NCI-H526 treated with DMSO at 0.1 percent for 48 hours (cell line): Measurements from ENCODE around the gene PRF1.
A peak's percentile ranks its signal among the peaks of the same experiment; 100 is the strongest.

Source experiments
- DNase-seq: peaks from one replicate; lab custom pipeline; 2025; lab: John Stamatoyannopoulos, UW

Gene PRF1

GRCh38 chr10:70559861-70560260, 42.7 kb downstream of the PRF1 start:
- DNase-seq = no peak

GRCh38 chr10:70558871-70559810, 43.4 kb downstream of the PRF1 start:
- DNase-seq = peak; percentile 21

GRCh38 chr10:70558295-70558694, 44.2 kb downstream of the PRF1 start:
- no peak for DNase-seq

DNA sequence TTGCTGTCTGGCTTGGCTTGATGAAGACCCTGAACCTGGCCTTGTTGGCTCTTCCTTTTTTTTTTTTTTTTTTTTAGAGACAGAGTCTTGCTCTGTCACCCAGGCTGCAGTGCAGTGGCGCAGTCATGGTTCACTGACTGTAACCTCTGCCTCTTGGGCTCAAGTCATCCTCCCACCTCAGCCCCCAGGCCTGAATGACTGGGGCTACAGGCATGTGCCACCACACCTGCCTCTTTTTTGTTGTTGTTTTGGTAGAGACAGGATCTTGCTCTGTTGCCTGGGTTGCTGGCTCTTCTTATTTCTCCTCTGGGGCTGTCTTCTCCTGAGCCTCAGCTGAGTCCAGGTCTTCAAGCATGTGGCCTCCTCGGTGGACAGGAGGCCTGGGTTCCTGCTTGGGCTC, 44.7 kb downstream of the PRF1 start:
- no peak for DNase-seq

DNA sequence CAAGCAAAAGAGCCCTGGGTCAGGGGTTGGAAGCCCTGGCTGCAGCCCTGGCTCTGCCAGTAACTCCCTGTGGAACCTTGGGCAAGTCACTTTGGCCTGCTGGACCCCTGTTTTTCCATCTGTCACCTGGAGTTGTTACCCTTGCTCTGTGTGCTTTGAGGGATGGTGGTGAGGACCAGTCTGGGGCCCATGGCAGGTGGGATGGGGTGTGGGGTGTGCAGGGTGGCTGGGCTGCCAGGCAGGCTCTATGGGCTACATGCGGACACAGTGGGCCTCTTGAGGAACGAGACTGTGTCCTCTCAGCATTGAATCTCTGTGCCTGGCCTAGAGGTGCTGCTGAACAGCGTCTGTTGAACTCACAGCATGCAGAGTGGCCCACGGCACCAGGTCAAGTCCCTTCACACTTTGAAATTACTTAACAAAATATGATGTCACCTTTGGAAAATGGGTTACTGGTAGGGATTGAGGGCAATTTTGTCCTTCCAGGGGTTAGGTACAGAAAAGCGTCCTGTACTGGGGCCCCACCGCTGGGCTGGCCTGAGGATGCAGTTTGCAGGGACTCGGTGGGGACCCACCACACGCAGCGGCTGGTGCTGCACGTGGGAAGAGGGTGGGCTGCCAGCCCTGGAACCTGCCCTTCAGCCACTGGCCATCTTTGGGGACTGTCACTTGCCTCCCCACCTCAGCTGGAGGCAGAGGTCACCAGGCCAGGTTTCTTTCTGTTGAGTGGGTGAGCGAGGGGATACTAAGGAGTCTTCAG, 45.3 kb downstream of the PRF1 start:
- DNase-seq = no peak

- DNase-seq = no peak
Measured at GRCh38 chr10:70555371-70555770, 47.2 kb downstream of the PRF1 start.

DNA sequence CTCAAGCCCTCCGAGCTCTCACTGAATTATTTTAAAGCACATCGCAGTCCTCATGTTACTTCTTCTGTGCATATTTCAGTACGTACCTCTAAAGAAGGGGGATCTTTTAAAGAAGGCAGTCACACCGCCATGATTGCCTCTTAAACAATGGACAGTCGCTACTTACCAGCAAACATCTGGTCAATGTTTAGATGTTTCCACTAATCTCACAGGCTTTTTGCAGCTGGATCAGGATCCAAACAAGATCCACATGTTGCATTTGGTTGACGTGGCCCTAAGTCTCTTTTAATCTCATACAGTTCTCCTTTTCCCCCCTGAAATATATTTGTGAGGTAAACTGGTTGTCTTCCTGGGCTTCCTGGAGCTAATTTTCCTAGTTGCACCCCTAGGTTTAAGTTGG, 50.0 kb downstream of the PRF1 start:
- no peak for DNase-seq

GRCh38 chr10:70551971-70552422, 50.5 kb downstream of the PRF1 start:
- DNase-seq = no peak

DNA sequence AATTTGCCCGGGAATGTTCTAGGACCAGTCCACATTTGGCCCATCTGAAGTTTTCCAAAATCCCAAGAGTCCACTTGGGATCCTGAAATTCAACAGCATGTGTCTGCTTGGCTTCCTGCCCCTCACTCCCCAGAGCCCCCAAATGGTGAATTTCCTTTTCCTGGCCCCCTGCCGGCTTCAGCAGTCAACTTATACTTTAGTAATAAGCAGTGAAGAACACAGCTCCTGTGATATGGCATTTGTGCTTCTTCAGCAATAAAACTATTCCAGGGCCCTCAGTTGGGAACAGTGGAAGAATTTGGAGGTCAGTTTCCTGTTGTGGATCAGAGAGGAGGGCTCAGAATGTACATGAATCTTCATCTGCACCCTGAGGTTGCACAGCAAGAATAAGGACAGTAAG, 51.1 kb downstream of the PRF1 start:
- DNase-seq = no peak

- DNase-seq = no peak
Measured at GRCh38 chr10:70550459-70550858, 52.1 kb downstream of the PRF1 start.

DNA sequence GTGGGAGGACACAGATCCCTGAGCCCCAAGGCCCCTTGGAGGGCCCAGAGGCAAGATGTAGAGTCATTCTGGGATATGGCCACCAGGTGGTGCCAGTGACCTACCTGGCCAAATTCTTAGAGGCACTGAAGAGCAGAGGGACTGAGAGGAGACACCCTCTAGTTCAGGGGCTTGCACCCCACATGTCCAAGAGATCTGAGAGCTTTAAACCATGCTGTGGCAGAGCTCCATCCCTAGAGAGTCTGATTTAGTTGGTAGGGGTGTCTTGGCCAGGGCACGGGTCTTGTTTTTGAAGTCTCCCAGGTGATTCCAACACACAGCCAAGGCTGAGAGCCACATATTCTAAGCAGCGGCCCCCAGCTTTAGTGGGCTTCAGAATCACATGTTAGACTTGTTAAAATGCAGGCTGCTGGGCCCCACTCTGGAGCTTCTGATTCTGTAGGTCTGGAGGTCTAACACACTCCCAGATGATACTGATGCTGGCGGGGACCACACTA, 52.5 kb downstream of the PRF1 start:
- DNase-seq = peak; percentile 5

DNA sequence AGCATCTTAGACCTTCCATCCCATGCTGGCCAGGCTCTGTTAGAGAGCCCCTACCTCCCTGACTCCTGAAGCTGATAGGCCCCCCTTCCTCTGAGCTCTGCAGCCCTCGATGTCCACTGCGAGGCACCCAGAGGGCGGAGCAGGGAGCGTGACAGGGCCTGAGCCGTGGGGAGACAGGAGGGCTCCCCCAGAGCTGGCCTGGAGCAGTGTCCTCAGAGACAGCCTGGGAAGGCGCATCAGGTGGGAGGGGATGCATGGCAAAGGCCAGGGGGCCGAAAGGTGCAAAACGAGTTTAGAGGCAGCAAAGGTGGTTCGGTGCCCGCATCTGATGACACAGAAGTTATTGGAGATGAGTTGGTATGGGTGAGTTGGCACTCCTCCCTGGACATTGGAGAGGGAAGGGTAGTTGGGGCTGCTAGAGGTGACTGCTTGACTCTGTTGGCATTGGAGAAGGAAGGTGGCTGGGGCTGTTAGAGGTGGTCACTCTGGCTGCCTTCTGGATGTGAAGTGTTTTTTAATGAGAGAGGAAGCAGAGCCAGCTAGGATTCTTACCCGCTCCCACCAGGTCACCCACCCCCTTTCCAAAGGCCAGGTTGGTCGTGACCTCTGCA, 53.1 kb downstream of the PRF1 start:
- DNase-seq = no peak
